NCI-H460 (cell line): ENCODE results near the gene CFAP47. TPM values are rescaled to one million over a fixed set of nuclear protein-coding genes. Genes with fewer than 3 reads are reported as not detected.
A peak's percentile ranks its signal among the peaks of the same experiment; 100 is the strongest.
"Not testable (repeated sequence)": the region's sequence is repeated elsewhere in the genome, so short reads cannot be mapped to it uniquely, and the experiment has no call there.

Experiments
- DNase-seq: peaks from one replicate; pipeline ENCODE4 v3.0.0-alpha.2; 2016; ENCODE audit warnings: low read depth; ENCODE audit errors: extremely low read depth
- polyA plus RNA-seq: library from polyadenylated mRNA; depleted of rRNA; stranded (reverse); fragments of >200 nt; gene quantifications from 2 replicates; pipeline ENCODE4 v1.2.3, GENCODE V29; 2014; cell fraction: nucleus; rRNA removed
- total RNA-seq: library from RNA; depleted of rRNA; stranded (reverse); fragments of >200 nt; shearing (Covaris generic); gene quantifications from 2 replicates; pipeline ENCODE4 v1.2.3, GENCODE V29; 2014; rRNA removed

CFAP47 gene, protein sequence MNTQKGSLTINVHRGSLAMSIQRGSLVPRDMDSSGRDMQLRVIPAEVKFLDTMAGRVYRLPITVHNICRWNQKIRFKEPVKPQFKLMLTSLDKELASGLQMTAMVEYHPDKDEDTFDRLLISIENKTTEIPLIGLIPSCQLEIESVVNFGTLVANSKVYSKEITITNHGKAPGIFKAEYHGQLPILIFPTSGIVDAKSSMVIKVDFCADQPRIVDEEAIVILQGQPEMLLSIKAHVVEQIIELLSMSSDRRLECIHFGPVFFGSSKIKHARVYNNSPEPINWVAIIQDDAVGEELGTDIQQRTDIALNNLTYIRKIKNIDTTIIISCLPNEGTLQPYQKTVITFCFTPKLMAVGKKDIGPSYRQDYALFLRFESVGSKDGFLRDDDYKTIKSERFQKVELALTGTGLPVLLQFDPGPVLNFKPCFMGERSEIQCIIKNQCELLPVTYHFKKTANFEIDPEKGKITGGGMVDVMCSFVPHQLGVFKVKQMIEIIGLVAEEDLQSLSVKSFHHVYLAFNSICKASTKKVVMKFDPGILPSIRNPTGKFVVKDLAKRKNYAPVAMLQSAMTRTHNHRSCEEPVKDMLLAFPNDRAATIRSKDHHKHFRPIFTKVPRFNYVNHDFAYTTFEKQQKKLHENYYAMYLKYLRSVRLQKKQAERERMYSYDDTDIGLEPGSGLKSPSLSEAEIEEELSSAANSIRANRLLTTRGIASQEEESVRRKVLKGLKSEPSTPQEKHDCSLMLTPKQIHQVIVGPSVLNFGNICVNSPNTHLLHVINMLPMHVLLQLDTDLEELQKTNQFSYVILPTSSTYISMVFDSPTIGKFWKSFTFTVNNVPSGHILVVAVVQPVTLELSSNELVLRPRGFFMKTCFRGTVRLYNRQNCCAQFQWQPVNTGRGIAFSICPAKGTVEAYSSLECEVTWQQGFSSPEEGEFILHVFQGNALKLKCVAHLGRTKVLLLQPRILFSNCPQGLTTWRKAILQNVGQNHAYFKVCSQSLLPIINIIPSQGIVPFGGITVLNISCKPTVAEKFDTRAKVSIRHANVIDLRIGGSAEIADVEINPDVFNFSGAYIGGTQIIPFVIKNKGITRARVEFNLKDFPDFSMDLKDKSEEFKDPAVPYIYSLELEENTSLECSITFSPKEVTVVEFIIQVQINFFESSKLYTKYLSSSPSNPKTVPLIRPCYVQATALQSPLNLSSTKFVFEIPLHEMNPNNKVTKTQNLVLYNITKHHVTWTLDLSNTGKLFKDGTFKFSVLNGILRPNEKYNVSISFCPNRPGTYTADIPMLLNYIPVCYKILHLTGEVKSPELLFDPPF (N-terminal part only)
- 0.15 and 0.20 TPM in 2 replicates for total RNA-seq
- polyA plus RNA-seq, result 0.03 and 0.41 TPM in 2 replicates

DNA sequence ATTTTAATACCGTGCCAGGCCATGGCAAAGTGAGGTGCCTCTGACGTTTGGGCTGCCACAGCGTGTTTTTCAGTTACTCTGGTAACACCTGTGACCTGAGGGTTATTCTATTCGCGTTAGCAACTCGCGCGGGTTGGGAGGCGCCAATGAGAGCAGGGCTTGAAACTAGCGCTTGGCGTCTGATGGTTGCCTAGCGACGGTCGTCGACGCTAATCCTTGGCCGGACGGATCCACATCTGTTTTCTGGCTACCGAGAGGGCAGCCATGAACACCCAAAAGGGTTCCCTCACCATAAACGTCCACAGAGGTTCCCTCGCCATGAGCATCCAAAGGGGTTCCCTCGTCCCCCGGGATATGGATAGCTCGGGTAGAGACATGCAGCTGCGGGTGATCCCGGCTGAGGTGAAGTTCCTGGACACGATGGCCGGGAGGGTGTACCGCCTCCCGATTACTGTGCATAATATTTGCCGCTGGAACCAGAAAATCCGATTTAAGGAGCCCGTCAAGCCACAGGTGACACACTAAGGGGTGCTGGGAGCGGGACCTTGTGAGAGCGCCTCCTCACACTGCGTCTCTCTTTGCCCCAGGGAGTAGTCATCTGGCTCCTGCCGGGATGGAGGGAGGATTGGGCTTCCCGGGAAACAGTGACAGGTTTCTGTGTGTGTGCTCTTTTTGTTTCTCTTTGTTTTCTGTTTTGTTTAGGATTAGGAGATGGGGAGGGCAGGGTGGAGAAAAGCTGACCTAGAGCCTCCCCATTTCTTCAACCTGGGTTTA lies at the start of gene CFAP47:
Gene CFAP47, plus strand, starts transcription at position 199 of the 774 bp plus-strand sequence. Its CDS starts 66 bp downstream, at position 265.
- DNase-seq, result peak; percentile 36

DNA sequence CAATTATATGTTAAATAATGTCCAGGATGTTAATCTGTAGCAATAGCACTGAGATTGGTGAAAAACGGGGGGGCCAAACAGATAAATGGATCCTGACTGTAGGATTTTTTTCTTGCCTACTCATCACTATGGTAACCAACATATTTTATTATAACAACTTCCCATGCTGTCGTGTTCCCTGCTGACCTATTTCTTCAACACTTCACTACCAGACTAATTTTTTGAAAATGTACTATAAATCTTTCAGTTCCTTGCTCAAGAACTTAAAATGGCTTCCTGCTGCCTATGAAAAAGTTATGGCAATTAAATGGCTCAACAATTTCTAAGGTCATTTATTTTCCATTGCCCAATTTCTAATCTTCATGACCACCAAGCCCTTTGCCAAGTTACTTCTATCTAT lies 38.9 kb upstream of the CFAP47 start:
- no peak for DNase-seq

DNA sequence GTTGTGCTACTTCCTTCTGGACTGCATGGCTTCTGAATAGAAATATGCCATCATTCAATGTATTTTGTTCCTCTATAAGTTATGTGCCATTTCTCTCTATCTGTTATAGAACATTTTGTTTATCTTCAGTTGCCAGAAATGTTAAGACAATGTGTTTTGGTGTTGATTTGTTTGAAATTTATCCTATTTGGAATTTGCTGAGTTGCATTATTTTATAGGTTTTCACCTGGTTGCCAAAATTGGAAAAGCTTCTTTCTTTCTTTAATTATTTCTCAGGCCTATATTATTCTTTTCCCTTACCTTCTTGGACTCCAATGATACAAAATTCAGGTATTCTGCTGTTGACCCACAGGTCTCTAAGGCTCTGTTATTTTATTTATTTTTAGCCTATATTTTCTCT lies 33.4 kb upstream of the CFAP47 start:
- no peak for DNase-seq

DNA sequence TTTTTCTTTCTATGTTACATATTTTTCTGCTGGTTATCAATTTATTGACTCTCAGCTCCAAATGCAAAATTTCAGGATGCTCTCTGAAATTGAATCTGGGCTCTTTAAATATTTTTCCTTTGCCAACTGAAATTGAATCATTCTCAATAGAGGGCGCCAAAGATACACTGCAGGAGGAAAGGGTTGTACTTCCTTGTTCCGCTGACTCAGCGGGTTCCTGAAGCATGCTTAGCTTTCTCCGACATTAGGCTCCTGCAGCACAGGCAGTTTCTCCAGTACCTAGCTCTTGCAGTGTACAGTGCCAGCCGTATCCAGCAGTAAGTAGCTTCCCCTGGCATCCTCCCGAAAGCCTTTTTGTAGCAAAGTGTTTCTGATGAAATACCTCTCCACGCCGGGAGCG lies 28.8 kb upstream of the CFAP47 start:
- peak; percentile 80 for DNase-seq

DNA sequence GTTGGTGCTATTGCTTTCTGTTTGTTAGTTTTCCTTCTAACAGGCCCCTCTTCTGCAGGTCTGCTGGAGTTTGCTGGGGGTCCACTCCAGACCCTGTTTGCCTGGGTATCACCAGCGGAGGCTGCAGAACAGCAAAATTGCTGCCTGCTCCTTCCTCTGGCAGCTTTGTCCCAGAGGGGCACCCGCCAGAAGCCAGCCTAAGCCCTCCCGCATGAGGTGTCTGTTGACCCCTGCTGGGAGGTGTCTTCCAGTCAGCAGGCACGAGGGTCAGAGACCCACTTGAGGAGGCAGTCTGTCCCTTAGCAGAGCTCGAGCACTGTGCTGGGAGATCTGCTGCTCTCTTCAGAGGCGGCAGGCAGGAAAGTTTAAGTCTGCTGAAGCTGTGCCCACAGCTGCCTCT lies 67.3 kb downstream of the CFAP47 start:
- DNase-seq, result not testable (repeated sequence)

DNA sequence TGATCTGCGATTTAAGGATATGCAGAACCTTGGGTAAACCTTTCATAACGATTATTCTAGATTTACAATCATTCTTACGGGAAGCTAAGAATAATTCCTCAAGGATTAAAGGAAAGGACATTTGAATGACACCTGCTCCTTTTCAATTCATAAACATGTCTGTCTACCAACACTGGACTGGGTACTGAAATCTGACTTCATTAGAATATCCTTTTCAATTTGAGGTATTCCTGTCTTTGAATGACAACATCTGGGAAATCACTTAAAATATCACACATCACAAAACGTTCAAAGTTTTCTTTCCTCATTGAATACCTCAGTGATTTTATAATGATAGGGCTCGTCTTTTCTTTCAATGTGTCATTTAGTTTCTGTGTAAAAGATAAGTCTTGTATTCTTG lies 87.7 kb downstream of the CFAP47 start:
- DNase-seq, result no peak

DNA sequence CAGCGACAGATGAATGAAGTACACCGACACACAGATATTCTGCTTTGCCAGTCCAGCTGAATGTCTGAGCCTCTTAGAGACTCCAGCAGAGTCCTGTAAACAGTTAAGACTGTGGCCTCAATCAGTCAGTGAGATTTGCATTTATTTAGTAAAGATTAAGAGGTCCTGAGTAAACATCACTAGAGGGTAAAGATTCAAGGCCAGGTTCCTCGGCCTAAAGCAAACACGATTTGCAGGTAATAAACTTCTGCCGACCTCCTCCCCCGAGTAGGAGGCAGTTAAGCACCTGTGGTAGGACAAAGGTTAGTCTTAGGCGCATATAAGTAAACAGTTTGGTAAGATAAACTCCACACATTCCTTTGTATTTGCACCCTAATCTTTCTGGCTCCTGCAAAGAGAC lies 99.6 kb downstream of the CFAP47 start:
- no peak for DNase-seq

DNA sequence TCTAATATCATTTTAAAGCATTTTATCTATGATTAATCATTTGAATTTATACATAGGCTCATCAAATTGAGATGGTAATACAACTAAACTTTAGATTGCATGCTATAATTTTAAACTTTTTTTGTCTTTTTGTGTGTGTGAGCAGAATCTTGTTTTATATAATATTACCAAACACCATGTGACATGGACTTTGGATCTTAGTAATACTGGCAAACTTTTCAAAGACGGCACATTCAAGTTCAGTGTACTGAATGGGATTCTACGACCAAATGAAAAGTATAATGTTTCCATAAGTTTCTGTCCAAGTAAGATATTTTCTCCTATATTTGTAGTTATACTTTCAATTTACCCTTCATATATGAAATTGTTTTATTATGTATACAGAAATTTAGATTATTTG lies 116.0 kb downstream of the CFAP47 start:
- DNase-seq, result no peak

DNA sequence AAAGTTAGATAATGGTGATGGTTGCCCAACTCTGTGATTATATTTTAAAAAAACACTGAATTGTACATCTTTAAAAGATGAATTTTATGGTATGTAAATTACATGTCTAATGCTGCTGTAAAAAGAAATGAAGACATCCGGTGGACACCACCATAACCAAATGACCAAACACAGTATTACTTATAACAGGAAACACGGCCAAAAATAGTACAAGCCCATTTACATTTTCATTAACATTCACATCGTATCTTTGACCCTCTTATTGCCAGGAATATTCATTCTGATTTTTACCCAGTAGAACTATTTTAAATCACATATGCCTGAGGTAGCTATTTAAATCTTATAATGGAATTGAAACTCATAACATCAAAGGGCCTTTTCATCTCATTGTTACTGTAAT lies 143.2 kb downstream of the CFAP47 start:
- DNase-seq, result no peak

DNA sequence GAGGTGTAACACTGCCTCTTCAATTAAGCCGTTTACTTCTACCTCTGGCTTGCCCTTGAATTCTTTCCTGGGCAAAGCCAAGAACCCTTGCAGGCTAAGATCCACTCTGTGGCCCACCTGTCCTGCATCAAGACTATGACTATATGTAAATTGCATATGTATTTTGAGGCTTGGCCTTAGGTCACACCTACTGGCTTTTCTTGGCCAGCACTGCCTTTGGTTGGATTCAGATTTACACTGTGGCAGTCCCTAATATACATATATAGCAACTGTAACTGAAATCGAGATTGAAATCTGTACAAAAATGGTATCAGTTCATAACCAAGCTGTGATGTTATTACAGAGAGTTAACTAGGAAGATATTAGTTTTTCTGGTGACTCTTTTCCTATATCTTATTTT lies 151.5 kb downstream of the CFAP47 start:
- no peak for DNase-seq

DNA sequence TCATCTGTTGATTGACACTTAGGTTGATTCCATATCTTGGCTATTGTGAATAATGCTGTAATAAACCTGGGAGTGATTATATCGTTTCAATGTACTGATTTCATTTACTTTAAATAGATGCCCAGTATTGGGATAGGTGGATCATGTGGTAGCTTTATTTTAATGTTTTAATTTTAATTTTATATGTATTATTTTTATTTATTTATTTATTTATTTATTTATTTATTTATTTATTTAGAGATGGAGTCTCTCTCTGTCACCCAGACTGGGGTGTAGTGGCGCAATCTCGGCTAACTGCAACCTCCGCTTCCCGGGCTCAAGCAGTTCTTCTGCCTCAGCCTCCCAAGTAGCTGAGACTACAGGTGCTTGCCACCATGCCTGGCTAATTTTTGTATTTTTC lies 155.5 kb downstream of the CFAP47 start:
- DNase-seq, result not testable (repeated sequence)

DNA sequence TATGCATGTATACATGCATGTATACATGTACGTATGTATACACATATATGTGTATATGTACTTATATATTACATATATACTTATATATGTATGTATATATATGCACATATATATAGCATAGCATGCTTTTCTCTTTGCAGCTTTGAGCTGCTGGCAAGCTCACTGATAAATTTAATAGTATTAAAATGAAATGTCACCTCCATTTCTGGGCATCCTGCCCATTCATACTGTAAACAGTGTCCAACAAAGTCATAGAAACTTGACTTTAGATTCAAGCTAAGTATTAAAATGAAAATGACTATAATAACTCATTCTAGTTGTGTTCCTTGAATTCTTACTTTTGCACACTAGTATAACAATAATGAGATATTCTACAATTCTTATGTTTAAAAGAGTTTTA lies 163.7 kb downstream of the CFAP47 start:
- DNase-seq, result no peak

DNA sequence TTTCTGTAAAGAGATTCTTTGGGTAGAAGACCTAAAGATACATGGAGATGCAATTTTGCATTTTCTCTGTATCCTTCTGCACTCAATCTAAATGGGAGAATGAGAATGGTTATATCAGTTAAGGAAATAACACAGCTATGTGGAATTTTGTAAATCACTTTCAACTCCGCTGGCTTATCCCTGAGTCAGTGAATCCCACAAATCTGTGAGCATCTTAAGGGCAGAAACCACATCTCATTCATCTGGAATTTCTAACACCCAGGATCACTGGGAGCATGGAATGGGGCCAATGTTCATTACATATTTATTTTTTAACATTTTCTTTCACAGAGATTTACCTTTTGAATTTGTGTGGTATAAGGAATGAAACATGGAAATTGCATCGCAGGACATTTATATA lies 167.8 kb downstream of the CFAP47 start:
- DNase-seq, result peak; percentile 72

DNA sequence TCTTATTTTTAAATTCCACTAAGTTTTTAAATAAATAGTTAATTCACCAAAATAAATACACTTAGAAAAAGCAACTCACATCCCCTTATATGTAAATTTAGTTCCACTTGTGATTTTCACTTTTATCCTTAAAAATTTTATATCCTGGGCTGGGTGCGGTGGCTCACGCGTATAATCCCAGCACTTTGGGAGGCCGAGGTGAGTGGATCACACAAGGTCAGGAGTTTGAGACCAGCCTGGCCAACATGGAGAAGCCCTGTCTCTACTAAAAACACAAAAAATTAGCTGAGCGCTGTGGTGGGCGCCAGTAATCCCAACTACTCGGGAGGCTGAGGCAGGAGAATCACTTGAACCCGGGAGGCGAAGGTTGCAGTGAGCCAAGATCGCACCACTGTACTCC lies 169.4 kb downstream of the CFAP47 start:
- not testable (repeated sequence) for DNase-seq

DNA sequence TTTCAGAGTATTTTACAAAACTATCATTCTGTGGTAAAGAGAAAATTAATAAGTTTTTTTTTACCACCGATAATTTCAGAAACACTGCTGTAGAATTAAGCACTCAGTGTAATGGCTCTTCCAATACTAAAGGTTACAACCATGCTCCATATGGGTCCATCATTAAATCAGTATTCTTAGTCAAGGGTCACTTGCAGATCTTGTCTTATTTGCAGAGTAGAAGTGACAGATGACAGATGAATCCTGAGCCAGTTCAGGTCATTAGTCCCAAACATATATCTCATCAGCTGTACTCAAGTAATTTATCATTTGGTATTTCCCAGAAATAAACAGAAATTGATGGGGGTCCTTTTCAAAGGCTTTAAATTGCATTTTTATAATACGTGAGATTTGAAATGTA lies 182.9 kb downstream of the CFAP47 start:
- DNase-seq, result no peak

DNA sequence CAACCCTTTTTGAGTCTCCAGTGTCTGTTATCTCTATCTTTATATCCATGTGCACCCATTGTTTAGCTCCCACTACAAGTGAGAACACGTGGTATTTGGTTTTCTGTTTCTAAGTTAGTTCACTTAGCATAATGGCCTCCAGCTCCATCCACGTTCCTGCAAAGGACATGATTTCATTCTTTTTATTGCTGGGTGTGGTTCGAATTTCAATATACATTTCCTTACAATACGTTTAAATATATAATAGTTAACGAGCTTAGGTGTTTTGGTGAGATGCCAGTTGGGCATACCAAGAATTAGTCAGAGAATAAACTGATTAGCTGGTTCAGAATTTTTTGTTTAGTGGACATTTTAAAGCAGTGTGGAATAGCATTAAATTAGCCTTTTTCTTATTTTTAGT lies 196.7 kb downstream of the CFAP47 start:
- no peak for DNase-seq

DNA sequence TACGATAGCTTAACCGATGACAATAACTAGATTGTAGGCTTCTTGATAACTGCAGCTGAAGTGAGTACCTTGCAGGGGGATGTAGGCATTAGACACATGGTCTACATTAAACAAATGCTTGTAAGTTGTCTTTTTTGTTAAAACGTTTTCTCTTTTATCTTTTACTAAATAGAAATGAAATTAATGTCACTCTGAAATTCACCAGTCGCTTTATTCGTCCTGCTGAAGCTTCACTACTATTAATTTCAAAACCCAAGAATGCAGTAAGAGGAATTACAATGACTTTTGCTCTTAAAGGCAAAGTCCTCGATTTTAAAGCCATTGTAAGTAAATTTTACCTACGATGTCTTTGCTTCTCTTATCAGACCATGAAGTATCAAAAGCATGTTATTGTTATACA lies 239.7 kb downstream of the CFAP47 start:
- no peak for DNase-seq

DNA sequence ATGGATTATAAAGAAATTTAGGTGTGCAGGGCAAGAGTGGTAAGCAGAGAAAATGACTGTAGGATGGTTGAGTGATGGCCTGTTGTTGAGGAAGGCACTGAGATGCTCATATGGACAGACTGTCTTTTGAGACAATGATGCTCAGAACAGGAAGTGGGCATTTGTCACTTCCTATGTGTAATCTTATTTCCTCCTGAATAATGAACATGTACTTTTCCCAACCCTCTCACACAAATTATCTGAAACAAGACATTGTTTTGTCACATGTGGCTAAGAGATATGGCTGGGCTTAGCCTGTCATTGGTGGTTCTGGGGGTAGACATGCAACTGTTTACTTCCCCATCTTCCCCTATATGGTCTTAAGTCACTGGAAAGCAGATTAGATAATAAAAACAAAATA lies 240.5 kb downstream of the CFAP47 start:
- no peak for DNase-seq

DNA sequence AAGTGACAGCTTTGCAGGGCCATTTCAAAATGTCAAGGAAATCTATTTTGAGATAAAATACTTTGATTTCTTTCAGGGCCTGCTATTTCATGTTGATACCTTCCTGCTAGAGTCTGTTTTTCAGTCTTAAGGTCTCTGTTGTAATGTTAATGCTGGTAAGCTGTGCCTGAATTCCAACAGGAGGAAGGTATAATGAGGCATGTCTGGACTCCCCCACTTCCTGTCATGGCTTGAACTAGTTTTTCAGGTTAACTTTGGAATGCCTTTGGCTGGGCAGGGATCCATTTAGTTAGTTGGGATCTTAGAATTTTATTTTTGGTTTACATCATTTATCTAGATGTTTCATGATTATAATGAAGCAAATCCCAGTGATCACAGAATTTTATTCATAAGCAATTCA lies 279.0 kb downstream of the CFAP47 start:
- no peak for DNase-seq

DNA sequence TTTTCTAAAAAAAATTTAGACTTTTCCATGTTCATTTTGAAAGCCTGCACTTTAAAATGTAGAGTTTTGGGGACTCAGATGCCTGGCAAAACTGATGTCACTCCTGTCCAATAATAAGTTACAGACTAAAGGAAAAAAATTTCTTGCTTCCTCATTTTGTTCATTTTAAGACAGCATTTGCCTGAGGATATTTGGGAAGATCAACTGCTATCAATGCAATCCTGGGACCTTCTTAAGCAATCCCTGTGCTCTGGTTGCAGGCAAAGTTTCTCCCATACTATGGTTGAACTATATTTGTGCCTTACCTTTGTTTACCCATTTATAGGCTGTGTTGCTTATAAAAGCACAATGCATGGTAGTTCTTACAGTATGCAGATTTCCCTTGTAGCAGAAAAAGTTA lies 280.4 kb downstream of the CFAP47 start:
- DNase-seq, result no peak
